ENCODE data around the gene ABHD14A.
A peak's percentile ranks its signal among the peaks of the same experiment; 100 is the strongest.
"Not testable (repeated sequence)": the region's sequence is repeated elsewhere in the genome, so short reads cannot be mapped to it uniquely, and the experiment has no call there.

The ABHD14A gene

DNA sequence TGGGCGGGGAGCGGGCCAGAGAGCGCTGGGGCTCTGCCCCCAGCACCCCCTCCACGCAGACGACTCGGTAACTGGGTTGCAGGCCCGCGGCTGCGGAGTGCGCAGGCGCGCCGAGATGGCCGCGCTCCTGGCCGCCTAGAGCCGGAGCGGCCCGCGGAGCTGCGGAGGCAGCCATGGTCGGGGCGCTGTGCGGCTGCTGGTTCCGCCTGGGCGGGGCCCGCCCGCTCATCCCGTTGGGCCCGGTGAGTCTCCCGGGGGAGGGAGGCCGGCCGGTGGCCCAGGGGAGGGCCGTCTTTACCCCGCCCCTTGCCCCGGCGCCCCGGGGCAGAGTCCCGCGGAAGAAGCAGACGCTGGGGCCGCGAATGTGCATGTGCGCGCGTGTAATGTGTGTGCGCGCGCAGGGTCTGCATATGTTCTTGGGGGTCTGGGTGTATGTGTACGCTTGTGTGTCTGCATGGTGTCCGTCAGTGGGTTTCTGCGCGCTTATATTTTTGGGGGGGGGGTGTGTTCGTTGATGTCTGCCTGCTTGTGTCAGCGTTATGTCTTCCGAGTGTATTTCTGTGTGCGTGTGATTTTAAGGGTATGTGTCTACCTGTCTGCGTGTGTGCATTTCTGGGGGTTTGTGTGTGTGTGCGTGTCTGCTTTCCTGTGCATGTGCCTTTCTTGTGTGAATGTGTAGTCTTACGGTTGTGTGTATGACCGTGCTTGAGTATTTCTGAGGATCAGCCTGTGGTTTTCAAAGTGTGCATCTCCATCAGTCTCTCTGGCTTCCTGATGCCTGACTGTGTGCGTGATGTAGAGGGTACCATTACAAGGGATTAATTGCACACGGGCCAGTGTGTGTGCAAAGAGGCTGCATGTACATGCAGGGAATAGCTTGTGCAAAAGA, at the start of gene ABHD14A:
Gene ABHD14A, plus strand, starts transcription at position 102 of the 889 bp plus-strand sequence. Its CDS starts 72 bp downstream, at position 174.
- DNase-seq: peak; percentile 22

DNA sequence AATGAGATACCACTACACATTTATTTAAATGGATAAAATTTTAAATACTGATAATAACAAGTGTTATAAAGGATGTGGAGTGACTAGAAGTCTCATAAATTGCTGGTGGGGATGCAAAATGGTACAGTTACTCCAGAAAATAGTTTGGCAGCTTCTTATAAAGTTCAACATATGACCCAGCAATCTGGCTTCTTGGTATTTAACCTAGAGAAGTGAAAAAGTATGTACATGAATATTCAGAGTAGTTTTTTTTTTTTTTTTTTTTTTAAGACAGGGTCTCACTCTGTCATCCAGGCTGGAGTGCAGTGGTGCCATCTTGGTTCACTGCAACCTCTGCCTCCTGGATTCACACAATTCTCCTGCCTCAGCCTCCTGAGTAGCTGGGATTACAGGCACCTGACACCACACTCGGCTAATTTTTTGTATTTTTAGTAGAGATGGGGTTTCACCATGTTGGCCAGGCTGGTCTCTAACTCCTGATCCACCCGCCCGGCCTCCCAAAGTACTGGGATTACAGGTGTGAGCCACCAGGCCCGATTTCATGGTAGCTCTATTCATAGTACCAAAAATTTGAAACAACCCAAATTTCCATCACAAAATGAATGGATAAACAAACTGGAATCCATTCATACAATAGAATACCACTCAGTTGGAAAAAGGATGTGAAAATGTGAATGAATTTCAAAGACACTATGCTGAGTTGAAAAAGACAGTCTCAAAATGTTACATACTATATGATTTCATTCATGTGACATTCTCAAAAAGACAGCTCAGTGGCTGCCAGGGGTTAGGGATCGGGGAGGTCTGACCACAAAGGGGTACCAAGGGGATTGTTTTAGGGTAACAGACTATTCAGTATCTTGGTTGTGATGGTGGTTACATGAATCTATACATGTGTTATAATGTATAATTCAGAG, 47.5 kb upstream of the ABHD14A start:
- no peak for DNase-seq

DNA sequence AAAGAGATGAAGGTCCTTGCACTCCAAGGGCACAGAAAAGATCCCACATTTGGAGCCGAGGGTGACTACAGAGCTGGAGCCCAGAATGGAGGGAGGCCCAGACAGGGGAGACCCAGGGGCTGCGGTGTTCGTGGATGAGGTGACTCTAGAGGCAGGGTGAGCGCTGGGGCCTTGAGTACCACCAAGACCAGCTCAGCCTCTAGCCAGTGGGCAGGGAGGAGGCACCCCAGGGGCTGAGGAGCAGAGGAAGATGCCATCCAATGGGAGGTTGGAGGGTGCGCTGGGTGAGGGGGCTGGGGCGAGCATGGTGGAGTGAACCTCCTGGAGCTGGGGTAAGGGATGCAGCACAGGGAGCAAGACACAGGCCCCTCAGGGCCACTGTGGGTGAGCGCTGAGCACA, 46.4 kb upstream of the ABHD14A start:
- DNase-seq: no peak

DNA sequence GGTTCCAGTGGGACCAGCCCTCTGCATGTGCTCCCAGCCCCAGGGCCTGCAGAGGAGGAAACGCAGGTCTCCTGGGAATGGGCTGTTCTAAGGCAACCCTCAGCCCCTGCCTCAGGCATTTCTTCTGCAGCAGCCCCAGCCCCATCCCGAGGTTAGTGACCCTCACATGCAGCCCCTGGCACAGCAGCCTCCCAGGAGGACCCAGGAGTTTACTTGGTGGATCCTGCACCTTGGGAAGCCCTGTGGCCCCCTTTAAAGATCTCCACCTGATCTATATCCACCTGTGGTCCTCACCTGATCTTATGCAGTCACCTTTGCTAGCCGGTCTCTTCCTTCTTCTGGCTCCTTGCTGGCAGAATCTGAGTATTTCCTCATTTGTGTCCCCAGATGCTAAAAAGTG, 45.9 kb upstream of the ABHD14A start:
- not testable (repeated sequence) for DNase-seq

DNA sequence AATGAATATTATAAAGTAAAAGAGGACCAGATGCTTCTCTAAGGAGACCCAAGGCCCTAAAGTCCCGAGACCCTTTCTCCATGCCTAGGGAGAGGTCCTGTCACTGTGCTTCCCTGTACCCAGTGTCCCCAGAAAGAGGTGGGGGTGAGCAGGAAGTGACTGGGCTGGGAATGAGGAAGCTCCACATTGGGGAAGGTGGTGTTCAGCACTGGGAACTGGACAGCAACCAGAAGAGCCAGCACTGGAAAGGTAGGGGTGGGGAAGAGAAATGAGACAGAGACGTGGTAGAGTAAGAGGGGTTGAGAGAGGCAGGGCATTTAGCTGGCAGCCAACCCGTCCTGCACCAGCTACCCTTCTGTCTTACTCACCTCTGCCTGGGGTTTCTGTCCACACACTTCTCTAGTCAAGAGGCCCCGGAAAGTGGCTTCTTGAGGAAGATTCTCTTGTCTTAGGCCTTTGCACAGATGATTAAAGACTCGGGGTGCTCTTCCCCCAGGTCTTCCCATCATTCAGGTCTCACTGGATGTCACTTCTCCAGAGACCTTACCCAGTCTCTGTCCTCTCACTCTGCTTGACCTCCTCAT, 45.4 kb upstream of the ABHD14A start:
- no peak for DNase-seq

DNA sequence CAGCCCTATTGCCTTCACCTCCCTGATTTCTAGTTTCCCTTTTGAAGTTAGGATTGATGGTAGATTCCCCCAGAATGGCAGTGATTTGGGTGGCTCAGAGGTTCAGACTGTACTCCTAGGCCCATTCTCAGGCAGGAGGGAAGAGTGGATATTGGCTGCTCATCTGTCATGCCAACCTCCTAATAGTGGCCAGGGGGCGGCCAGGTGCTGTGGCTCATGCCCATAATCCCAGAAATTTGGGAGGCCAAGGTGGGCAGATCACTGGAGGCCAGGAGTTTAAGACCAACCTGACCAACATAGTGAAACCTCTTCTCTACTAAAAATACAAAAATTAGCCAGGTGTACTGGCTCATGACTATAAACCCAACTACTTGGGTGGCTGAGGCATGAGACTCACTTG, 44.4 kb upstream of the ABHD14A start:
- DNase-seq: no peak

DNA sequence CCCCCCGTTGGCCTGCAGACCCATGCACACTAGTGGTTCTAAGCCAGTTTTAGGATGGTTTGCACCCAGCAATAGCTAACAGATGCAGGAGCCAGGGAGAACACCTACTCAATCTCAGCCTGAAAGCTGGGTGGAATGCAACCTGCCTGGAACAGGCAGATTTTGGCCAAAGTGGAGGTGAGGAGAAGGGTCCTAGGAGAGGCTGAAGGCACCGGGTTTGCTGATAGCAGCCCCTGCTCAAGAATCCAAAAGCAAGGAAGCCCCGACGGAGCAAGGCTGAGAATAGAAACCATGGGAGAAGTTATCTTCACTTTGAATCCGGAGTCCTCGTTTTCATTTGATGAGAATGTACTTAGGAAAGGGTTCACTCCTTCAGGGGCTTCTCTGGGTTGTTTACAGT, 43.1 kb upstream of the ABHD14A start:
- no peak for DNase-seq

DNA sequence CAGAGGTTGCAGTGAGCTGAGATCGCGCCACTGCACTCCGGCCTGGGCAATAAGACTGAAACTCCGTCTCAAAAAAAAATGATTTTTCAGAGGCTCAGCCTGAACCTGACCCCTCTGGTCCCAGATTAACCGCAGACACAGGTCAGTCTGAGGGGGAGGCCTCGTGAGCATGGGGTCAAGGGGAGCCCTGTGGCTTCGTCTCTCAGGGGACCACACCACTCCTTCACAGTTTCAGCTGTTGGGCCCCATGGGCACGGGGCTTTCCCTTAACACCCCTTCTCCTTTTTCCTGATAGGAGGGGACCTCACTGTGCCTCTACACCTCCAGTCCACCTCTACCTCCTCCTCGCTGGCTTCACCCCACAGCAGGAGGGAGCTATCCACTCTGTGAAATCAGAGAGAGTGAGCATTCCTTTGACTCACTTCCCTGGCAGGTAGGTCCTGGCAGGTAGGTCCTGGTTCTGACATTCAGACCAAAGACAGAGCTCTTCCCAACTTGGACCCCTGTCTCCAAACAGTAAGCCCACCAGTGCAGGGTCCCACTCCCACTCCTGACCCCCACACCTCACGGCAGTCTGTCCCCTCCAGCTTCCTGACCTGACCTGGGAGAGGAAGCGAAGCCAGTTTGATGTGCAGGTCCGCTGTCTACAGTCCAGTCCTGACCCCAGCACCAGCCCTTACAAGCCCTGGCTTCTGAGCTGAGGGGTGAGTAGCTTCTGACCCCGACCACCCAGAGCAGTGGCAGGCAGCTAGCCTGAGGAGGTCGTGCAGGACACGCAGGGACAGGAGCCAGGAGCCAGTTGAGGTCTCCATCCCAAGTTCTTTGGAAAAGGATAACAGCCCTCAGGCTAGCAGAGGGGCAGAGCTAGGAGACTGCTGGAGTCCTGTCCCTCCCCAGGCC, 42.1 kb upstream of the ABHD14A start:
- DNase-seq: no peak

DNA sequence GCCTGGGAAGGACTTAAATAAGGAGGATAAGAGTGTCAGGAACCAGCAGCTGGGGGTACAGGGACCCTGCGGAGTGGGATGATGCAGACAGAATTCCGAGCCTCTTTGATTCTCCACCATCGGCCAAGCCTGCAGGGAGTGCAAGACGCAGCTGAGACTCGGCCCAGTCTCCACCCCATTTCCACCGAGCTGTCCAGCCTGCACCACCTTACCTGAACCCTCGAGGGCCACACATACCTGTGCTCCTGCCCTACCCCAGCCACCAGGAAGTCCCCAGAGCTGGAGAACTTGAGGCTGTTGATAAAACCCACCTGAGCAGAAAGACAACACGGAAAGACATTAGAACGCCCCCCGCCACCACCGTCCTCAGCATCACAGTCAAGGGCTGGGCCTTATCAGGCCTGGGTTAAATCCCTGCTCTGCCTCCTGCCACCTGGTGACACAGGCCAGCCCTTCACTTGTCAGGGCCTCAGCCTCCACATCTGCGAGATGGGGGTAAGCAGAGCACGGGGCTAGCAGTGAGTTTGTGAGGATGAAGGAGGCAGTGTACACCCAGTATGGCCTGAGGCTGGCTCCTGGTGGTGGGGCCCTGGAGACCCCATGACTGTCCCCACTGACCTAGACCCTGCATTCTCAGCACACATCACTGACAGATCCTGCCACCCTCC, 41.3 kb upstream of the ABHD14A start:
- DNase-seq: no peak

DNA sequence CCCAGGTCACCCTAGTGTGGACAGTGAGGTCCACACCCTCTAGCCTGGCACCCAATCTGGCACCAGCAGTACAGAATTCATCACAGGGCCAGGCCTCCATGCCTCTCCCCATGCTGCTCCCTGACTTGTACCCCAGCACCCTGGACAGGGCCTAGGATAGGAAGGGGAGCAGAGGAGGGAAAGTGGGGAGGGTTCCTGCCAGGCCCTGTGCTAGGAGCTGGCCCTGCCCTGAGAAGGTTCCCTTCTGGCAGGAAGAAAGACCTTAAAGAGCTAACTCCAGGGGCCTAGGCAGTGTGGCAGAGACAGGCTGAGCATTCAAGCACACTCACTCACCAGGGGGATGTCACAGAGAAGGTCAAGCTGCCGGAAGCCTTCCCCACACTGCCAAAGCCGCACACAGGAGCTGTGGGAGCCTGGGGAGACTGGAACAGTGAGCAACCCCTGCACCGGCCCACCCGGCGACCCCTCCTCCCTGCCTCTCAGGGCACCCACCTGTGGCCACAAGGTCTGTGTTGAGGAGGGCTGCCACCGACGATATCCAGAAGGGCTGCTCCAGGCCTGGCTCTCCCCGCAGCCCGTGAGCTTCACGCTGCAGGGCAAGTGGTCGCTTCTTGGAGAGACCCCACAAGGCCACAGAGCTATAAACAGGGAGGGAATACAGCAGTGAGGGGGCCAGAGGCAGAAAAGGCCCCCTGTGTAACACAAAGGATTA, 40.6 kb upstream of the ABHD14A start:
- DNase-seq: no peak

DNA sequence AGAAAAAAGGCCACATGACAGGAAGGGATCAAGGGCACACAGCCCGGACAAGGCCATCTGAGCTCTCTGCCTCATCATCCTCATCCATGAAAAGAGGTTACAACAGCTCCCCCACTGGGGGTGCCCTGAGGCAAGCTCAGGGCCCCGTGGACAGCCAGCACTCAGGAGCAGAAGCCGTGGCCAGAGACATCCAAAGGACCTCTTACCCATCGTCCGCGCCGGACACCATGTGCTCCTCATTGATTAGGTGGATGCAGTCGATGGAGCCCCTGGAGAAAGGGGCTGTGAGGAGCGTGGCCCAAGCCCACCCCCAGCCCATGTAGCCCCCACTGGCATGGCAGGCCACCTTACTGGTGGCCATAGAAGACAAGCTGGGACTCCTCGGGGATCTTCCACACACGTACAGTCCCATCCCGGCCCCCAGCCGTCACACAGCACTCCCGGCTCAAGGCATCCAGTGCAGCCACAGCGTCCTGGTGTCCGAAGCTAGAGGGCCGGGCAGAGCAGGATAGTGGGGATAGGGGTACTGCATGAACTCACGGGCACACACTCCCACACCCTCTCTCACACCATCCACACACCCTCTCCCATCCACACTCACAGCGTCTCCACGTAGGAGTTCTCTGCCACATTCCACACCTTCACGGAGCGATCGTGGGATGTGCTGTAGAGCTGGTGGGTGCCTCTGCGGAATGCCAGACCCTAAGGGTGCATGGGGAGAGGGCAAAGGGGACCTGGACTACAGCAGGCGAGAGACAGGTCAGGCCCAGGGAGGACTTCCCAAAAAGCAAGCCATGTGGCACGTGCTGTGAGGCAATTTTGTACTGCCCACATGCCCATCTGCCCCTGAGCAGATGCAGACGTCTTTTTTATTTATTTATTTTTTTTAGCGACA, 39.6 kb upstream of the ABHD14A start:
- no peak for DNase-seq

DNA sequence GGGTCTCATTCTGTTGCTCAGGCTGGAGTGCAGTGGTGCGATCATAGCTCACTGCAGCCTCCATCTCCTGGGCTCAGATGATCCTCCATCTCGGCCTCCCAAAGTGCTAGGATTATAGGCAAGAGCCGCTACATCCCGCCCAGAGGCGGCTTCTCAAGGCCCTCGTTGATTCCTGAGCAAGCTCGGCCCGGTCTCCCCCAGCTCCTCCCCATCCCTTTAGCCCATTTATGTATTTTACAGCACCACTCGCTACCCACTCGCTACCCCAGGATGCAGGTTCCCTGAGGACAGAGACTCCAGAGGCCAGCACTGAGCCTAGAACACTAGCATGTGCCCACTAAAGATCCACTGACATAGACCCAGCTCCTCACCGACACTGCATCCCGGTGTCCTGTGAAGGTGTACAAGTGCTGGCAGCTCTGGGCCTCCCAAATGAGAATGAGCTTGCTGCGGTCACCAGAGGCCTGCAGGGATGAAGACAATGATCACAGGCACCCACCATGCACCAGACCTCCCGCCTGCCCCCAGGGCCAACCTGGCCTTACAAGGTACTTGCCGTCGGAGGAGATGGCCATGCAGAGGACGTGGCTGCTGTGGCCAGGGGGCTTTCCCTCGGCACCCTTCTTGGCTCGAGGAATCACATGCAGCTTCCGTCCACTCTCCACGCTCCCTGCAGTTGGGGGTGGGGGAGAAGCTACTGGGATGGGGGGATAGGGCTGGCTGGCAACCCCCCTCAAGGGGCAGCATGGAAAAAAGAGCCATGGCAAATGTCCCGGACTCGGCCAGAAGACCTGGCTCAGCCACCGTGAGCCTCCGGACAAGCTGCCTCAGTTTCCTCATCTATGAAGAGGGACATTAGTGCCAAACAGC, 38.7 kb upstream of the ABHD14A start:
- no peak for DNase-seq

DNA sequence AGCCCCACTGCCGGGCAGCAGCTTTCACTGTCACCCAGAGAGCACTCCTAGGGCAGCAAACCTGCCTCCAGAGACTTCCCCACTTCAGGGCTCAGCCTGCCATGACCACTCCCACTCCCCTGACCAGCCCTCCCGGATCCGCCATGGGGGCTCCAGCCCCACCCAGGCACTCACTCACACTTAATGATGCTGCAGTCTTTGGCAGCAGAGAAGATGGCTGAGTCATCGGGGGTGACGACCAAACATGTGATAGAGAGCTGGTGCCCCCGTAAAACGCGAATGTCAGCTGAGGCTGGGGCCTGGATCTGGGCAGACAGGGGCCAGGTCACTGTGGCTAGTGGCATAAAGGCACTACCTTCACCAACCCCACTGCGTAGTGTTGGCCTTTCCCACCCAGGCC, 37.9 kb upstream of the ABHD14A start:
- no peak for DNase-seq

DNA sequence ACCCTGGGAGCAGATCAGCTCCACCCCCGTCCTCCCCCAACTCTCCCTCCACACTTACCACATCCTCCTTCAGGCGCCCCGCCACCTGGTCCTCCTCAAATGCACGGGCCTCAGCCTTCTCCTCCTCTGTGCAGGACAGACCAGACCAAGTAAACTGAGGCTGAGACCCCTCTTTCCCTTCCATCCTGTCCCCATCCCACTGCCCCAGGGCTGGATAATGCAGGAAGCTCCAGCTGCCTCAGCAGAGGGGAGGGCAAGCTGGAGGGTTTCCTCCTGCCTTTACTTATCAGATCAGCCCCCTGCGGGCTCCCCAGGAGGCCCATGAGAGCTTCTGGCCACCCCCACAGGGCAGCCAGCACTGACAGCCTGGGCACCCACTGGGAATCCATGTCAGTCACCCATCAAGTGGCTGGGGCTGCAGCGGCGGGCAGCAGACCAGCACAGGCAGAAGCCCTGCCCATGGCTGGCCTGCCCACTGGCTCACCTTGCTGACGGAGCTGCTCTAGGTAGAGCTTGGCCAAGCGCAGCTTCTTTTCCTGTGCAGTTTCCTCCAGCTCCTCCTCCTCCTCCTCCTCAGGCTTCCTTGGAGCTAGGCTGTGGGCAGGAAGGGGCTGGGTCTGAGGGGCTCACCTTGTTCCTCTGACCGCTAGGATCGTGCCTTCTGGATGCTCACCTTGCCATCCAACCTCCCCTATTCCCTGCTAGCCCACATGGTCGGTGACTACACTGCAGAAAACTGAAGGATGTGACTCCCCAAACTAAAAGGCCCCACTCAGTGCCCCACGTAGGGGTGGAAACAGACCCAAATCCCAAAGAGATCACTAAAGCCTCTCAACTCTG, 37.0 kb upstream of the ABHD14A start:
- no peak for DNase-seq

DNA sequence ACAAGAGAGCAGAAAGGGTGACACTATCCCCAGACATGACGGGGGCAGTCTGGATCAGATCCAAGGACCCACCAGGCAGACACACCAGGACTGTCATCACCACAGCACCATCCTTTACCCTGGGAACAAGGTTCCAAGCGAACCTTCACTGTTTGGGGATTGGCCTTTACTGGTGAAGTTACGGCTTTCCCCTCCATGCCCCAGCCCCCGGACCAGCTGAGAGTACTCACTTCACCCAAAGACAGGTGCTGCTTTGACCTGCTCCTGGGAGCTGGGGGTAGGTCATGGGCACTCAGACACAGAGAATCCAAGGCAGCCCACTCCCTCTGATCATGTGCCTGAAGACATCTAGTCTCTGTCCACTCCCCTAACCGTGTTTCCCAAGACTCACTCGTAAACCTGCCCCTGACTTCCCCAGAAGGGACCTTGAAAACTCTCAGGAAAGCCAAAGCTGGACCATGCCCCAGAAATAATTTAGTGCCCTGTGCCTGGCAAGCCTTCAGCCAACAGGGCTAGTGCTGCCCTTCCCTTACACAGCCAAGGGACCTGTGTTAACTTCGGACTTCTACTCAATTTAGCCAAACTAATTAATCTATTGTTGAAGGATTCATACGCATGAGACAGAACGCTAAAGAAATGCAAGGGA, 36.0 kb upstream of the ABHD14A start:
- no peak for DNase-seq

DNA sequence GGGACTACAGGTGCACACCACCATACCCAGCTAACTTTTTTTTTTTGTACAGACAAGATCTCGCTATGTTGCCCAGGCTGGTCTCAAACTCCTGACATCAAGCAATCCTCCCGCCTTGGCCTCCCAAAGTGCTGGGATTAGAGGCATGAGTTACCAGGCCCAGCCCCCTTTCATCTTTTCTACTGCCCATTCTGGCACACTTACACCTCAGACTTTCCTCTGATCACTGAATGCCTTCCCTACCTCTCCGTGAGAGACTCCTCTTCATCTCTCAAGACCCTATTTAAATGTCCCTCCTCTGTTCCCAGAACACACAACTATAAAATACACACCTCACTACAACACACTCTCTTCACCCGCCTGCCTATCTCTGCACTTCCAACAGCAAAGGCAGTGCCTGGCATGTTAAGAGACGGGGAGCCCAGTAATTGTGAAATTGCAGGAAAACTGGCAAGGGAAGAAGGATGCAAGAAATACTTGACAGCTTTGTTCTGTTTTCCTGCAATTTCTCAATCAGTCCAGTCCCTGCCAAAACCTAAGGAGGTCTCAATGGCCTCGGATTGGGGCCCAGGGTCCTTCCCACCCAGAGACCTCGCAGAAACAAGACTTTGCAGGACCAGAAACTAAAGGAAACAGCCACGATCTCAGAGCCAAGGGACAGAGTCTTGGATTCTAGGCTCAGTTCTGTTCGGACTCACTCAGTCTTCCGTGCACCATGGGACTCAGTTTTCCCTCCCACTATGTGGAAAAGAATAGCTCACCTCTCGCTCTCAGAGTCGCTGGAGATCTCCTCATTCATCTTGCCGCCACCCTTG, 34.0 kb upstream of the ABHD14A start:
- no peak for DNase-seq

DNA sequence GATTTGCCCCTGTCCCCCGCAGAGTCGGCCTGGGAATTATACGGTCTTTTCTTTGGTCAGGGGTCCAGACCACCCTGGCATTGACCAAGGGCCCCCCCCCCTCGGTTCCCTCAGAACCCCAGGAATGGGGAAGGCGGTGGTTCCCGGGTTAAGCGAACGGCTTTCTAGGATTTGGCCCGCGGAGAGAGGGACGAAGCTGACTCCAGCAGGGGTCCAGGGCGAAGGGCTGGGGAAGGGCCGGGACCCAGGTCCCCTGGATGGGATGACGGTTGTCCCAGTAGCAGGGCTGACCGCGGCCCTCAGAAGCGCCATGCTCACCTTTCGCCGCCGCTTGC, 33.4 kb upstream of the ABHD14A start:
- DNase-seq: no peak
